Gastroesophageal sphincter (tissue), 3 donors: ENCODE results near the gene PAX5.

Experiments used
- CTCF ChIP-seq, 4 experiments: fragments of 200-600 bp in 2 of 4; fragments of 450-650 bp in 2 of 4; sonication (generic) in 1 of 4; IDR thresholded peaks; one replicate each; pipeline ENCODE4 v1.5.1; 2017 to 2019; ENCODE audit warnings: antibody characterized with exemption in 4 of 4, mild to moderate bottlenecking in 2 of 4, moderate library complexity in 2 of 4
- EP300 ChIP-seq: sonication (generic); formaldehyde crosslinking; IDR thresholded peaks from one replicate; pipeline ENCODE4 v1.6.1; 2017; ENCODE audit warnings: antibody characterized with exemption, mild to moderate bottlenecking
- POLR2A ChIP-seq, 2 donors: fragments of 450-650 bp; IDR thresholded peaks; one replicate each; pipeline ENCODE4 v1.6.1; 2017; ENCODE audit warnings: antibody characterized with exemption in 2 of 2, mild to moderate bottlenecking in 2 of 2, moderate library complexity in 1 of 2
- POLR2AphosphoS5 ChIP-seq: sonication (generic); formaldehyde crosslinking; IDR thresholded peaks from one replicate; pipeline ENCODE4 v1.6.1; 2017; ENCODE audit warnings: antibody characterized with exemption

GRCh38 chr9:36868586-36869282 lies 165.3 kb downstream of the PAX5 start:
- no peak for TF ChIP-seq CTCF (IDR thresholded peaks at IDR 0.05)
- TF ChIP-seq POLR2A (IDR thresholded peaks at IDR 0.05) = no peak
- no peak for TF ChIP-seq POLR2AphosphoS5
- TF ChIP-seq EP300 = no peak
